Amniotic epithelial cell (primary cell): ENCODE measurements around the gene HMGCLL1.

Experiments
- DNase-seq: peaks from one replicate; pipeline ENCODE4 v3.0.0-alpha.2; 2010; ENCODE audit warnings: low read depth

The HMGCLL1 gene

GRCh38 chr6:55531496-55531895 lies 47.5 kb downstream of the HMGCLL1 start:
- DNase-seq = no peak

GRCh38 chr6:55530931-55531330 lies 48.1 kb downstream of the HMGCLL1 start:
- no peak for DNase-seq

GRCh38 chr6:55528624-55529023 lies 50.4 kb downstream of the HMGCLL1 start:
- DNase-seq = peak; percentile 61

- DNase-seq = no peak
Observed at GRCh38 chr6:55524441-55524840, 54.6 kb downstream of the HMGCLL1 start.

DNA sequence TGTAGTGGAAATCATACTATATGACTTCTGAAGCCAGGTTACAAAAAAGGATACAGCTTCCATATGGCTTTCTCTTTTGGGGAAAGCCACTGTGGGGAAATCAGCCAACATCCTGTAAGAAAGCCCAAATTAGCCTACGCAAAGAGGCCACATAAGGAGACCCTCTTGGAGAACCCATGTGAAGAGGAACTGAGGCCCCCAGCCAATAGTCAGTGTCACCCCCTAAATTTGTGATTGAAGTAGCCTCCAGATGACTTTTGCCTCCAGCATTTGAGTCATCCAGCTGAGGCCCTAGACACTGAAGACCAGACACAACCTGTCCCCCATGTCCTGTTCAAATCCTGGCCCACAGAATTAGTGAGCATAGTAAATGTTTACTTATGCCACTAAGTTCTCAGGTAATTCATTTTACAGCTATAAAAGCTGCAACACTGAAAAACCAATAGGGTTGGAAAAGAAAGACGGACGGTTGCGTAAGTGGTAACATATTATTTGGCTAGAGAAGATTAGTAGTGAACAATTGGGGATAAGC lies 60.4 kb downstream of the HMGCLL1 start:
- no peak for DNase-seq

- no peak for DNase-seq
Observed at GRCh38 chr6:55516736-55517135, 62.3 kb downstream of the HMGCLL1 start.

DNA sequence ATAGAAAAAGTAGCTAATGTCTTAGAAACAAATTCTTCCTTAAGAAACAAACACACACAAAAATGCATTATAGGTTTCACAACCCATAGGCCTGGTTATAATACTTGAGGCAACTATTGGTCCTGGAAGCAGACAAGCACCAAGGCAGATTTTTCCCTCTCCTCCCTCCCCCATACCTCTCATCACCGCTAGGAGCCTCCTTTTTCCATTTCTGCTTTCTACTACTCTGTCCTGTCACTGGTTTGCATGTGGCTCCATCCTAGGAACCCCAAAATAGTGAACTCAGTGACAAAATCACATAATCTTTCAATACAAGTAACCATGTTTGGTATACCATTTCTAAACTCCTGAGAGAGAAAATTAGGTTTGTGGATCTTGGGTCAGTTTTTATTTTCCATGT lies 66.1 kb downstream of the HMGCLL1 start:
- DNase-seq = no peak

- no peak for DNase-seq
Observed at GRCh38 chr6:55511122-55511800, 67.7 kb downstream of the HMGCLL1 start.

DNA sequence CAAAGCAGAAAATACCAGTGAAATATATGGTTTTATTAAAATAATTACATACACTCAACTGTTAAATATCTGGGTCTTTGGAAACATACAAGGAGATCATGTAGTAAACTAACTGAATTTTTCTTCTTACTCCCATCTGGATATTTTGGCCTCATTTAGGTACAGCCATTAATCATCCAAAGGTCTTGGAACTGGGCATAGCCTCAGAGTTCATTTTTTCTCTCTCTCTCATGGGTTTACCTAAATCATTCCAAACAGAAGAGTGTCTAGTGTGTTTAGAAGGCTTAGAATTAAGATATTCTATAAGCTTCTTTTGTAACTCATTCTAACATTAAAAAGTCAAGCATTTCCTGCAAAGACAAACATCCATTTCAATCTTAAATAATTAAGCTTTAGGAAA lies 79.4 kb downstream of the HMGCLL1 start:
- no peak for DNase-seq

DNA sequence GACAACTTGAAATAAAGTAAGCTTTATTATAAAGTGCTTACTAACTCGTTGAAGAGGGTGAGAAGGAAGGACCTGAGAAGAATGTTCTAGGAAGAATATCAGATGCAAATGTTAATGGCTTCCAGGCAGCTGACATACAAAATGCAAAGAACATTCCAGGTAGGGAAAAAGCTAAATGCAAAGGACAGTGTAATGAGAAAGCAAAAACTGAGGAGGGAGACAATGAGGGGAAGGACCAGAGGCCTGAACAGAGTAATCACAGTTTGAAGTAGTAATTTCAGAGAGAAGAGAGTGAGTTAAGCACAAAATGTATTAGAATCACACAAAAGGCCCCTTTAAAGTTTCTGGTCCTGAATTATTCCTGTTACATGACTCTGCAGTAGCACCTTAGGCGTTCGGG lies 81.3 kb downstream of the HMGCLL1 start:
- DNase-seq = no peak

DNA sequence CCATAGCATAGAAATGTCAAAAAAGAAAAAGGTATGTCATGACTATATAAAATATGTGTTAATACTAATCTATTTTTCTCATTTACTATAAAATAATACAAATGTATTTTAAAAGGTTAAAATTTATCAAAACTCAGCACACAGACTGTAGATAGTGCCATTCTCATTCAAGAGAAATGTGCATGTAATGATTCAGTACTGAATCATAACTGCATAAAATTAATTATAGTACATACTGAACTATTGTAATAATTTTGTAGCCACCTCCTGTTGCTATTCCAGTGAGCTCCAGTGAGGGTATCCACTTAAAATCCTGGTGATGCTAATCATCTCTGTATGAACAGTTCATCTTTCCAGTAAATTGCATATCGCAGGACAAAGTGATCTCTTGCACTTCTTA lies 82.8 kb downstream of the HMGCLL1 start:
- no peak for DNase-seq

DNA sequence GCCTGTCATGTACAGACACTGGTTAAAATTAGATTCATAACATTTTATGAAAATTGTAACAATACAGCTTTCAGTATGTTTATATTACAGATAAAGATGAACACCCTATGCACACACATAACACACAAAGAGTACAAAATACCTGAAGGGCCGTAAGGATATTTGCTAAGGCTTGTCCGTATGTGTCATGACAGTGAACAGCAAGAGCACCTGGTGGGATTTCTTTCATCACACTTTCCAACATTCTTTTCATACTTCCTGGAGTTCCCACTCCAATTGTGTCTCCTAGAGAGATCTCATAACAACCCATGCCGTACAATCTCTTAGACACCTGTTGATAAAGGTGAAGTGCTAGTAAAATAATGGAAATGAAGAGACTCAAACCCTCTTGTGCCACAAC lies 83.7 kb downstream of the HMGCLL1 start:
- DNase-seq = no peak

DNA sequence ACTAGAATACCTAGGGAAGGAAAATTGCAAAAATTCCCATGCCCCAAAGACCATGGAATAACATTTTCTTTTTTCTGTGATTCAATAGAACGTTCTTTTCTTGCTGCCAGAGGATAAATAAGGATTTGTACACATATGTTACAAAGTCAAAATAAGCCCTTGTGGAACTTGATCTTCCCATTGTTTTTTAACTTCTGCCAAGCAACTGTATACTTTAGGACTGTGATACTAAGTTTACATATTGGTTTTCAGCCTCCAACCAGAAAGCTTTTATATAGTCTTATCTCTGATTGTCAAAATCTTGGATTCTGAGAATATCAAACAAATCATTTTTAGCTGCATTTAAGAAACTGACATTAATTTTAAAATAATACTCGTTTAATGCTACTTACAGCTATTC lies 84.6 kb downstream of the HMGCLL1 start:
- DNase-seq = no peak

DNA sequence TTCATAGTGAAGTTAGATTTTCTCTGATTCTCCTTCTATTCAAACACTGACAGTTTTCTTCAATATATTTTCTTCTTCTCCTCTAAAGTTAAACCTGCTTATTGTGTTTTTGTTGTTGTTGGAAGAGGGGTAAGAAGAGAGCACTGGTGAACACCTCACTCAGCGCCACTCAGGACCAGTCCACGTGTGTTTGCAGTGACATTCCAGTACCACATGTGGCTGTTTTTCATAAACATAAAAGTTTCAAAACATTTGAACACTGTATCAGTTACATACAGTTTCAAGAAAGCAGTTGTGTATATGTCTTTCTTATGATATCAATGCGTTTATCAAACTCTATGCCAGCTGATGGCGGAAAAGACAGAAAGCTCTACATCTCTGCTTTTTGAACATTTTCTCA lies 86.7 kb downstream of the HMGCLL1 start:
- DNase-seq = no peak

- peak; percentile 58 for DNase-seq
Observed at GRCh38 chr6:55490871-55491270, 88.1 kb downstream of the HMGCLL1 start.

DNA sequence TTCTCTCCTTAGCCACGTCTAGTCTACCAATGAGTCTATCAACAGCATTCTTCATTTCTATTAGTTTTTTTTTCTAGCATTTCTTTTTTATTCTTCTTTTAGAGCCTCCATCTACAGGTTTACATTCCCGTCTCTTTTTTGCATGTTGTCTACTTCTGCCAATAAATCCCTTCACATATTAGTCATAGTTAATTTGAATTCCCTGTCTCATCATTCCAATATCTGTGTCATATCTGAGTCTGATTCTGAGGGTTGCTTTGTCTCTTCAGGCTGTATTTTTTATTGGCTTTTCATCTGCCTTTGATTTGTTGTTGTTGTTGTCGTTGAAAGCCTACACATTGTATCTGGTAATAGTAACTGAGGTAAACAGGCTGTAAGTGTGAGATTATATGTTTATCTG lies 104.6 kb downstream of the HMGCLL1 start:
- no peak for DNase-seq

DNA sequence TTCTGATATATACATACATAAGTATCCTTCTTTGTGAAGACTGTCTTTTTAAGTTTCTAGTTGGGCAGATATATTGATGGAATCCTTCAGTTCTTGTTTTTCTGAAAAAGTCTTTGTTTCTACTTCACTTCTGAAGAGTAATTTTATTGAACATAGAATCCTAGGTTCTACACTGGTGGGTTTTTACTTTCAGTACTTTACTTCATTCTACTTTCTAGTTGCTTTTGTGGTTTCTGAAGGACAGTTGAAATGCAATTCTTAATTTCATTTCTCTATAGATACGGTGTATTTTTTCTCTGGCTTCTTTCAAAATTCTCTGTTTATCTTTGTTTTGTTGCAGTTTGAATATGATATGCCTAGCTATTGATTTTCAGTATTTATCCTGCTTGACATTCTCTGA lies 105.3 kb downstream of the HMGCLL1 start:
- no peak for DNase-seq

GRCh38 chr6:55469951-55470366 lies 109.0 kb downstream of the HMGCLL1 start:
- no peak for DNase-seq

- DNase-seq = peak; percentile 23
Observed at GRCh38 chr6:55456016-55456415, 123.0 kb downstream of the HMGCLL1 start.

- DNase-seq = peak; percentile 27
Observed at GRCh38 chr6:55450005-55450404, 129.0 kb downstream of the HMGCLL1 start.

DNA sequence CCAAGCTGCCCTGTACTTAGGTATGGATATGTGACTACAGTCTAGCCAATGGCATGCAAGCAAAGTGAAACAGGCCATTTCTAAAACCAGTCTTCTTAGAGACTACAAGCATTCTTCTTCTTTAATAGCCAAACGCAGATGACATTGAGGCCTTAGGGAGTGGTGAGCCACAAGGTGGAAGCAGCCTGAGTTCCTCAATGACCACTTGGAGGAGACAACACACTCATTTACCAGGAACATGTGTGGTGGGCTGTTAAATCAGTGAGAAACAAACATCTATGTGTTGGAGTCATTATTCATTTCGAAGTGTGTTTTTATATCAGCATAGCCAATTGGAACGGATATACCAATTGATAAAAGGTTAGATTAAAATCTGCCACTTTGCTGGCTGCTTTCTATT lies 129.8 kb downstream of the HMGCLL1 start:
- DNase-seq = no peak

GRCh38 chr6:55448451-55448850 lies 130.5 kb downstream of the HMGCLL1 start:
- DNase-seq = peak; percentile 53

- no peak for DNase-seq
Observed at GRCh38 chr6:55447891-55448290, 131.1 kb downstream of the HMGCLL1 start.

DNA sequence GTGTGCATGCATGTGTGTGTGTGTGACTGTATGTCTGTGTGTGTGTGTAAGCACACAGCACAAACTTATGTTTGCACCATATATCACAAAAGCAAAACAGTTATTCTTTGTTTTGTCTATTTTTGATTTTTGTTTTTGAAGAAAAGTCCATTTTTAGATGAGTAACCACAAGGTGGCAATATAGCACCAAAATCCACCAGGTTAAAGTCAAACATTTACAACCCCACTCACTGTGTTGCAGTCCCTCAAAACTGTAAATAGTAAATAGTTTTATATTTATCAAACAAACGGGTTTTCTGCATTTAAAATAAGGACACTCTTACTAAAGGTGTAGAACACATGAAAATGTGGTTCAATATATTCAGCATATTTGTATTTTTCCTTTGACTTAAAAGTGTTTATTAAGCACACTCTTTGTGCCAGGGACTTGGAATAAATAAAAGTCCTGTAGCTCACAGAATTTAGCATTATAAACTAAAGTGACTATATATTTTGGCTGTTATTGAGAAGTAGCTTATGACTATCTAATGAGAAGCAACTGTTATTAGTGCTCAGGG lies 133.3 kb downstream of the HMGCLL1 start:
- DNase-seq = peak; percentile 44
